GM12878 (cell line): ENCODE results near the gene DEF6. TPM values are rescaled to one million over a fixed set of nuclear protein-coding genes. Genes with fewer than 3 reads are reported as not detected.
A peak's percentile ranks its signal among the peaks of the same experiment; 100 is the strongest.

Experiments
- BACH1 ChIP-seq: fragments of 450-650 bp; IDR thresholded peaks from 2 replicates; pipeline ENCODE4 v1.6.1; 2017; ENCODE audit warnings: mild to moderate bottlenecking, borderline replicate concordance
- DPF2 ChIP-seq: fragments of 450-650 bp; IDR thresholded peaks from 2 replicates; pipeline ENCODE4 v1.6.1; 2017; ENCODE audit warnings: mild to moderate bottlenecking
- HDAC6 ChIP-seq: fragments of 200-600 bp; sonication (generic); IDR thresholded peaks from one replicate; pipeline ENCODE4 v1.8.0; 2017; ENCODE audit warnings: antibody characterized with exemption; ENCODE audit not compliant: unreplicated experiment
- RAD51 ChIP-seq: fragments of 450-650 bp; IDR thresholded peaks from 2 replicates; pipeline ENCODE4 v1.6.1; 2016; ENCODE audit warnings: moderate library complexity, mild to moderate bottlenecking, inconsistent platforms
- SMARCA5 ChIP-seq: fragments of 450-650 bp; IDR thresholded peaks from 2 replicates; pipeline ENCODE4 v1.6.1; 2017; ENCODE audit warnings: mild to moderate bottlenecking
- polyA plus RNA-seq, 11 experiments: library from polyadenylated mRNA; depleted of rRNA in 4 of 11; unstranded in 6 of 11; stranded (reverse) in 5 of 11; fragments of >200 nt; fragmentation: Nextera tagmentation in 4 of 11; fragmentation: Illumina TruSeq in 1 of 11; extraction: Ambion mirVana in 4 of 11; extraction: Trizol in 1 of 11; gene quantifications; 1 replicate in 1 of 11; 2 replicates in 10 of 11; pipeline versions ENCODE4 v1.2.1 to v1.2.3, GENCODE V29; 2011 to 2016; ENCODE audit warnings: inconsistent platforms in 2 of 11, missing spikeins in 2 of 11, low read depth in 1 of 11
- total RNA-seq, 4 experiments: library from RNA; depleted of rRNA in 3 of 4; stranded (reverse); fragments of >200 nt in 3 of 4; fragmentation: Illumina TruSeq in 1 of 4; extraction: Trizol in 1 of 4; gene quantifications; 2 replicates each; pipeline versions ENCODE4 v1.2.1 to v1.2.3, GENCODE V29; 2013 to 2021
- TF ChIP-seq, protein P1 (sequence below): fragments of 450-650 bp; IDR thresholded peaks from 2 replicates; pipeline ENCODE4 v1.6.1; 2017; ENCODE audit warnings: antibody characterized with exemption, mild to moderate bottlenecking, moderate library complexity
- TF ChIP-seq, protein P2 (sequence below): IDR thresholded peaks from 2 replicates; pipeline ENCODE4 v1.6.1; 2012; ENCODE audit warnings: low read depth, low read length, improper control_type of control experiment
- TF ChIP-seq, protein P3 (sequence below): fragments of 450-650 bp; IDR thresholded peaks from 2 replicates; pipeline ENCODE4 v1.6.1; 2014; ENCODE audit warnings: mild to moderate bottlenecking

The DEF6 gene
- total and polyA plus RNA-seq, 10 of the 15 experiments (the other 5 are each of a cell fraction or from before 2014, with no cell fraction given), result 3.3 to 69.5 (median 48.8) TPM

DNA sequence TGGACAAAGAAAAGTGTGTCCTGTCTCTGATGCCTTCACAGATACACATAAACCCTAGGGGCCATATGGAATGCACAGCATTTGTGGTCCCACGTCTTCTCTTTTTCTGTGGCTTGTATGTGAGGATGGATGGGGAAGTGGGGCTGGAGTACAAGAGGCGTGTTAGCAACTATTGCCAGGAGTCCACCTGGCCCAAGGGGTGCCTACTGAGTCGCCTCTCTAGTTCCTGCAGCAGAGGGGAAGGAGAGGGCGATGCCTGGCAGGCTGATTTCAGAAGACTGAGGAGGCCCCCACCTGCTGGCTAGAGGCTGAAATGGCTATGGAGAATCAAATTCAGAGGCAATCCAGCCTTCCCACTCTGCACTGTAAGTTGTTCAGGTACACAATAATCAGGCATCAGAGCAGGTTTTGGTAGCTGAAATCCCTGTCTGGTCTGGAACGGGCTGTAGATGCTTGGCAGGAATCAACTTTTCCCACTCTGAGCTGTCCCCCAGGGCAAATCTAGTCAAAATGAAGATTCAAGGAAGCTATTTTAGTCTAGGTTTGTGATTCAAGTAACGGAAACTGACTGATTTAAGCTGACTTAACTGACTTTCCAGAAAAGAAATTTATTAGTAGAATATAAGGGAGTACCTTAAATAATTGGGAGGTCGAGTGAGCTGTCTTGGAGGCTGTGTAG, 29.9 kb downstream of the DEF6 start (continued):
- TF ChIP-seq DPF2, result no peak
- TF ChIP-seq BACH1, result no peak
- TF ChIP-seq RAD51, result no peak
- TF ChIP-seq, protein P1, sequence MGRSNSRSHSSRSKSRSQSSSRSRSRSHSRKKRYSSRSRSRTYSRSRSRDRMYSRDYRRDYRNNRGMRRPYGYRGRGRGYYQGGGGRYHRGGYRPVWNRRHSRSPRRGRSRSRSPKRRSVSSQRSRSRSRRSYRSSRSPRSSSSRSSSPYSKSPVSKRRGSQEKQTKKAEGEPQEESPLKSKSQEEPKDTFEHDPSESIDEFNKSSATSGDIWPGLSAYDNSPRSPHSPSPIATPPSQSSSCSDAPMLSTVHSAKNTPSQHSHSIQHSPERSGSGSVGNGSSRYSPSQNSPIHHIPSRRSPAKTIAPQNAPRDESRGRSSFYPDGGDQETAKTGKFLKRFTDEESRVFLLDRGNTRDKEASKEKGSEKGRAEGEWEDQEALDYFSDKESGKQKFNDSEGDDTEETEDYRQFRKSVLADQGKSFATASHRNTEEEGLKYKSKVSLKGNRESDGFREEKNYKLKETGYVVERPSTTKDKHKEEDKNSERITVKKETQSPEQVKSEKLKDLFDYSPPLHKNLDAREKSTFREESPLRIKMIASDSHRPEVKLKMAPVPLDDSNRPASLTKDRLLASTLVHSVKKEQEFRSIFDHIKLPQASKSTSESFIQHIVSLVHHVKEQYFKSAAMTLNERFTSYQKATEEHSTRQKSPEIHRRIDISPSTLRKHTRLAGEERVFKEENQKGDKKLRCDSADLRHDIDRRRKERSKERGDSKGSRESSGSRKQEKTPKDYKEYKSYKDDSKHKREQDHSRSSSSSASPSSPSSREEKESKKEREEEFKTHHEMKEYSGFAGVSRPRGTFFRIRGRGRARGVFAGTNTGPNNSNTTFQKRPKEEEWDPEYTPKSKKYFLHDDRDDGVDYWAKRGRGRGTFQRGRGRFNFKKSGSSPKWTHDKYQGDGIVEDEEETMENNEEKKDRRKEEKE, result no peak
- TF ChIP-seq, protein P2, sequence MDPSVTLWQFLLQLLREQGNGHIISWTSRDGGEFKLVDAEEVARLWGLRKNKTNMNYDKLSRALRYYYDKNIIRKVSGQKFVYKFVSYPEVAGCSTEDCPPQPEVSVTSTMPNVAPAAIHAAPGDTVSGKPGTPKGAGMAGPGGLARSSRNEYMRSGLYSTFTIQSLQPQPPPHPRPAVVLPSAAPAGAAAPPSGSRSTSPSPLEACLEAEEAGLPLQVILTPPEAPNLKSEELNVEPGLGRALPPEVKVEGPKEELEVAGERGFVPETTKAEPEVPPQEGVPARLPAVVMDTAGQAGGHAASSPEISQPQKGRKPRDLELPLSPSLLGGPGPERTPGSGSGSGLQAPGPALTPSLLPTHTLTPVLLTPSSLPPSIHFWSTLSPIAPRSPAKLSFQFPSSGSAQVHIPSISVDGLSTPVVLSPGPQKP, result no peak
- no peak for TF ChIP-seq HDAC6
- 0 out of 2 replicates have a peak, but pooled peaks have one; percentile 45 for TF ChIP-seq SMARCA5
- TF ChIP-seq, protein P3, sequence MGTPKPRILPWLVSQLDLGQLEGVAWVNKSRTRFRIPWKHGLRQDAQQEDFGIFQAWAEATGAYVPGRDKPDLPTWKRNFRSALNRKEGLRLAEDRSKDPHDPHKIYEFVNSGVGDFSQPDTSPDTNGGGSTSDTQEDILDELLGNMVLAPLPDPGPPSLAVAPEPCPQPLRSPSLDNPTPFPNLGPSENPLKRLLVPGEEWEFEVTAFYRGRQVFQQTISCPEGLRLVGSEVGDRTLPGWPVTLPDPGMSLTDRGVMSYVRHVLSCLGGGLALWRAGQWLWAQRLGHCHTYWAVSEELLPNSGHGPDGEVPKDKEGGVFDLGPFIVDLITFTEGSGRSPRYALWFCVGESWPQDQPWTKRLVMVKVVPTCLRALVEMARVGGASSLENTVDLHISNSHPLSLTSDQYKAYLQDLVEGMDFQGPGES, result no peak
